ENCODE measurements around the gene UQCC2. TPM values are rescaled to one million over a fixed set of nuclear protein-coding genes. Genes with fewer than 3 reads are reported as not detected.

Gene UQCC2
- total and polyA plus RNA-seq, 4 experiments from 2014 or later = 22.8 to 57.9 (median 34.6) TPM

- no peaks in the 10 kb centered on the region for H3K27me3 Mint-ChIP-seq
- ChIA-PET POLR2A (ENCODE audit: partially characterized antibody) (interaction anchor here (1.0 to 1.6 kb wide), 2 partner anchors 10 to 24 kb away, joined by 3 to 7 read pairs; partner anchors contain the start of gene UQCC2), CTCF (ENCODE audit: partially characterized antibody) (interaction anchor here (1.3 kb wide), 1 partner anchor 13 kb away, joined by 4 read pairs; no protein-coding TSS in a partner anchor)
- H3K27me3 ChIP-seq (ENCODE audit: insufficient read depth, low read length) = no peaks in the 10 kb centered on the region
- H3K4me1 Mint-ChIP-seq = peaks cover 9 to 42% (median 21%) of the 10 kb centered on the region in 4 donors
- H3K4me3 Mint-ChIP-seq = no peak overlapping the region
- H3K9me3 Mint-ChIP-seq = no peaks in the 10 kb centered on the region
- no peak overlapping the region for H3K4me3 ChIP-seq (ENCODE audit: low read length in 2 of 2)
- peak in 1 of 5 donors; percentile 27 for DNase-seq
- peak overlapping the region in 1 of 7 donors; percentile 14 for H3K27ac Mint-ChIP-seq
- intact Hi-C loops (cut with micrococcal nuclease) = no loop called here
- peaks cover 70% of the 10 kb centered on the region for H3K36me3 ChIP-seq (ENCODE audit: insufficient read depth, low read length)
- no peak overlapping the region for H3K27ac ChIP-seq (ENCODE audit: low read depth, low read length)
- H3K9me3 ChIP-seq (ENCODE audit: control insufficient read depth in 1 of 2, low read length in 2 of 2) = no peaks in the 10 kb centered on the region
- H3K36me3 Mint-ChIP-seq = peaks cover 52 to 79% of the 10 kb centered on the region in 2 donors
- H3K4me1 ChIP-seq (ENCODE audit: insufficient read depth, low read length) = peaks cover 21% of the 10 kb centered on the region
Observed at GRCh38 chr6:33686981-33687975, 24.2 kb downstream of the UQCC2 start.

DNA sequence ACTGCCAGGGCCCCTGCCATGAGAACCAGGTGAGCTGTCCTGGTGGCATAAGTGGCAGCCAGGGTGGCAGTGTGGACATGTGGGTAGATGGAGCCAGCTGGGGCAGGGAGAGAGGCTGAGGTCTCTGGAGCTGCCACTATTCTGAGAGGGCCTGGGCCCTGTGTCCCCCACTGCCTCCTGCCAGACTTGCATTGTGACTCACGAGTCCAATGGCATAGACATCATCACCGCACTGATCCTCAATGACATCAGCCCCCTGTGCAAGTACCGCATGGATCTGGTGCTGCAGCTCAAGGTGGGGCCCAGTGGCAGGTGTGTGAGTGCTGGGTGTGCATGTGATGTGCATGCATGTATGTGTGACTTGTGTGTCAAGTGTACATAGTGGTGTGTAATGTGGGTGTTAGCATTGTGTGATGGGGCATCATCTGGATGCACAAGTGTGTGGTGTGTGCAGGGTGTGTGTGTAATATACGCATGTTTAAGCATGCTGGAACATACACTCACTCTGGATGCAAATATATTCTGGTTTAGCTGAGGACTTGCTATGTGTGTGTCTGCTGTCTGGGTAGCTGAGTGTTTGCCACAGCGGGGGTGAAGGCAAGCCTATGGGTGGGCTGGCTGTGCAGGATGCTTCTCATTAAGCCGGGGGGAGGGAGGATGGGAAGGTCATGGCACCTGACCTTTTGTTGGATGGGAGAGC, 25.1 kb downstream of the UQCC2 start:
- Histone ChIP-seq H3K27me3 (ENCODE audit: insufficient read depth, low read length) (no peaks in the 10 kb centered on the region), H3K27ac (ENCODE audit: low read depth, low read length) (no peak overlapping the region), H3K4me1 (ENCODE audit: insufficient read depth, low read length) (peaks cover 14% of the 10 kb centered on the region), H3K9me3 (ENCODE audit: control insufficient read depth in 1 of 2, low read length in 2 of 2) (no peaks in the 10 kb centered on the region), H3K36me3 (ENCODE audit: insufficient read depth, low read length) (peaks cover 70% of the 10 kb centered on the region), H3K4me3 (ENCODE audit: low read length in 2 of 2) (no peak overlapping the region)
- ChIA-PET CTCF (ENCODE audit: partially characterized antibody) (interaction anchor here (1.3 kb wide), 1 partner anchor 14 kb away, joined by 4 read pairs; no protein-coding TSS in a partner anchor), POLR2A (ENCODE audit: partially characterized antibody) (no interaction called here)
- intact Hi-C loops (cut with micrococcal nuclease) = no loop called here
- peaks cover 6 to 34% (median 15%) of the 10 kb centered on the region in 4 donors for H3K4me1 Mint-ChIP-seq
- H3K27me3 Mint-ChIP-seq = no peaks in the 10 kb centered on the region
- H3K36me3 Mint-ChIP-seq = peaks cover 54 to 80% of the 10 kb centered on the region in 2 donors
- H3K4me3 Mint-ChIP-seq = no peak overlapping the region
- peak in 1 of 5 donors; percentile 24 for DNase-seq
- no peaks in the 10 kb centered on the region for H3K9me3 Mint-ChIP-seq
- peak overlapping the region in 6 of 7 donors; percentile 14 to 77 (median 55) for H3K27ac Mint-ChIP-seq

GRCh38 chr6:33685411-33686224, 25.9 kb downstream of the UQCC2 start:
- Histone ChIP-seq H3K36me3 (ENCODE audit: insufficient read depth, low read length) (peaks cover 68% of the 10 kb centered on the region), H3K4me3 (ENCODE audit: low read length in 2 of 2) (no peak overlapping the region), H3K4me1 (ENCODE audit: insufficient read depth, low read length) (peaks cover 14% of the 10 kb centered on the region), H3K9me3 (ENCODE audit: control insufficient read depth in 1 of 2, low read length in 2 of 2) (no peaks in the 10 kb centered on the region), H3K27me3 (ENCODE audit: insufficient read depth, low read length) (no peaks in the 10 kb centered on the region), H3K27ac (ENCODE audit: low read depth, low read length) (no peak overlapping the region)
- peaks cover 6 to 31% (median 13%) of the 10 kb centered on the region in 4 donors for H3K4me1 Mint-ChIP-seq
- CTCF ChIA-PET (ENCODE audit: partially characterized antibody) = interaction anchor here (1.3 kb wide), 1 partner anchor 15 kb away, joined by 4 read pairs; no protein-coding TSS in a partner anchor
- H3K27ac Mint-ChIP-seq = peak overlapping the region in 2 of 7 donors; percentile 37 to 67
- no peaks in the 10 kb centered on the region for H3K27me3 Mint-ChIP-seq
- POLR2A ChIA-PET (ENCODE audit: partially characterized antibody) = no interaction called here
- H3K9me3 Mint-ChIP-seq = no peaks in the 10 kb centered on the region
- H3K4me3 Mint-ChIP-seq = no peak overlapping the region
- H3K36me3 Mint-ChIP-seq = peaks cover 52 to 79% of the 10 kb centered on the region in 2 donors
- peak in 1 of 5 donors; percentile 41 for DNase-seq
- intact Hi-C loops (cut with micrococcal nuclease) = no loop called here

- intact Hi-C loops (cut with micrococcal nuclease) = no loop called here
- H3K36me3 ChIP-seq (ENCODE audit: insufficient read depth, low read length) = peaks cover 73% of the 10 kb centered on the region
Observed at GRCh38 chr6:33684983-33685382, 26.5 kb downstream of the UQCC2 start.

DNA sequence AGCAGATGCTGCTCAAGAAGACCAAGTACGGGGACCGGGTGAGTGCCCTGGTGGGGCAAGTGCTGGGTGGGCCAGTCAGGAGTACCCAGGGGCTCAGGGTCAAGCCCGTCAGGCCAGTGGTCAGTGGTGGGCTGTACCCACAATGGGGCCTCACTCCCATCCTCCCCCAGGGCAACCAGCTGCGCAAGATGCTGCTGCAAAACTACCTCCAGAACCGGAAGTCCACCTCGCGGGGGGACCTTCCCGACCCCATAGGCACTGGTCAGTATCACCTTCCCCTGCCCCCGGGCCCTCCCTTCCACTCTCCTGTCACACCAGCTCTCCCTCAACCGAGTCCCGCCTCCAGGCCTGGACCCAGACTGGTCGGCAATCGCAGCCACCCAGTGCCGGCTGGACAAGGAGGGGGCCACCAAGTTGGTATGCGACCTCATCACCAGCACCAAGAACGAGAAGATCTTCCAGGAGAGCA, 27.0 kb downstream of the UQCC2 start:
- intact Hi-C loops (cut with micrococcal nuclease) = no loop called here
- Mint-ChIP-seq H3K27me3 (no peaks in the 10 kb centered on the region), H3K4me1 (peaks cover 6 to 27% (median 13%) of the 10 kb centered on the region in 4 donors), H3K9me3 (no peaks in the 10 kb centered on the region), H3K27ac (peak overlapping the region in 2 of 7 donors; percentile 10 to 66), H3K4me3 (no peak overlapping the region), H3K36me3 (peaks cover 47 to 80% of the 10 kb centered on the region in 2 donors)
- no peak for DNase-seq
- no peak overlapping the region for H3K27ac ChIP-seq (ENCODE audit: low read depth, low read length)
- H3K4me1 ChIP-seq (ENCODE audit: insufficient read depth, low read length) = peaks cover 14% of the 10 kb centered on the region
- no peaks in the 10 kb centered on the region for H3K27me3 ChIP-seq (ENCODE audit: insufficient read depth, low read length)
- no peaks in the 10 kb centered on the region for H3K9me3 ChIP-seq (ENCODE audit: control insufficient read depth in 1 of 2, low read length in 2 of 2)
- no peak overlapping the region for H3K4me3 ChIP-seq (ENCODE audit: low read length in 2 of 2)
- ChIA-PET POLR2A (ENCODE audit: partially characterized antibody) (interaction anchor here (0.8 to 2.3 kb wide), 3 partner anchors 10 to 63 kb away, joined by 3 to 22 read pairs (median 5); partner anchors contain the start of genes ITPR3 and UQCC2), CTCF (ENCODE audit: partially characterized antibody) (interaction anchor here (1.2 to 2.4 kb wide), 3 partner anchors 16 to 77 kb away, joined by 3 to 14 read pairs (median 10); partner anchors contain the start of gene UQCC2)
- H3K36me3 ChIP-seq (ENCODE audit: insufficient read depth, low read length) = peaks cover 75% of the 10 kb centered on the region

More at GRCh38 chr6:33684983-33685382, 26.5 kb downstream of the UQCC2 start:
- Mint-ChIP-seq H3K9me3 (no peaks in the 10 kb centered on the region), H3K4me1 (peaks cover 6 to 31% (median 13%) of the 10 kb centered on the region in 4 donors), H3K27me3 (no peaks in the 10 kb centered on the region), H3K36me3 (peaks cover 48 to 80% of the 10 kb centered on the region in 2 donors), H3K27ac (peak overlapping the region in 2 of 7 donors; percentile 15 to 90), H3K4me3 (no peak overlapping the region)
- Histone ChIP-seq H3K4me1 (ENCODE audit: insufficient read depth, low read length) (peaks cover 14% of the 10 kb centered on the region), H3K27me3 (ENCODE audit: insufficient read depth, low read length) (no peaks in the 10 kb centered on the region), H3K4me3 (ENCODE audit: low read length in 2 of 2) (no peak overlapping the region), H3K27ac (ENCODE audit: low read depth, low read length) (no peak overlapping the region), H3K9me3 (ENCODE audit: control insufficient read depth in 1 of 2, low read length in 2 of 2) (no peaks in the 10 kb centered on the region)
- DNase-seq = peak in 1 of 5 donors; percentile 8
- CTCF ChIA-PET (ENCODE audit: partially characterized antibody) = no interaction called here
- POLR2A ChIA-PET (ENCODE audit: partially characterized antibody) = no interaction called here

Data from CD4-positive, alpha-beta memory T cell (primary cell).